HepG2 (cell line): ENCODE measurements around the gene STAG3.

Experiments used
- MXI1 ChIP-seq: IDR thresholded peaks from 3 replicates; pipeline ENCODE4 v1.6.1; 2012; ENCODE audit warnings: low read depth, low read length, inconsistent platforms, borderline replicate concordance
- SIN3A ChIP-seq: IDR thresholded peaks from 2 replicates; pipeline ENCODE4 v1.6.1; 2011; ENCODE audit warnings: low read depth, mild to moderate bottlenecking, control low read depth, low read length, borderline replicate concordance
- SP1 ChIP-seq, 2 experiments: fragments of 450-650 bp in 1 of 2; sonication (generic) in 1 of 2; formaldehyde crosslinking in 1 of 2; IDR thresholded peaks; 2 replicates each; pipeline versions ENCODE4 v1.4.0 to v1.6.1; 2016 to 2020; ENCODE audit warnings: missing genetic modification reagents in 1 of 2
- SUZ12 ChIP-seq: fragments of 150-350 bp; IDR thresholded peaks from 2 replicates; pipeline ENCODE4 v1.6.1; 2014; ENCODE audit warnings: low read depth, low read length
- ZNF441 ChIP-seq: sonication (generic); formaldehyde crosslinking; IDR thresholded peaks from 2 replicates; pipeline ENCODE4 v1.7.0; 2021; ENCODE audit warnings: missing genetic modification reagents, borderline replicate concordance
- TF ChIP-seq, protein P1 (sequence below): sonication (generic); formaldehyde crosslinking; IDR thresholded peaks from 2 replicates; pipeline ENCODE4 v1.4.0; 2020; ENCODE audit warnings: missing genetic modification reagents

- TF ChIP-seq SUZ12 (no peak), ZNF441 (CRISPR knock-in tag) (no peak), MXI1 (no peak), SIN3A (peak; percentile 31; the same call in 1 of the 2 replicates), SP1 (IDR thresholded peaks at IDR 0.05) (no peak), SP1 (CRISPR knock-in tag; IDR thresholded peaks at IDR 0.05) (no peak)
- TF ChIP-seq, protein P1, sequence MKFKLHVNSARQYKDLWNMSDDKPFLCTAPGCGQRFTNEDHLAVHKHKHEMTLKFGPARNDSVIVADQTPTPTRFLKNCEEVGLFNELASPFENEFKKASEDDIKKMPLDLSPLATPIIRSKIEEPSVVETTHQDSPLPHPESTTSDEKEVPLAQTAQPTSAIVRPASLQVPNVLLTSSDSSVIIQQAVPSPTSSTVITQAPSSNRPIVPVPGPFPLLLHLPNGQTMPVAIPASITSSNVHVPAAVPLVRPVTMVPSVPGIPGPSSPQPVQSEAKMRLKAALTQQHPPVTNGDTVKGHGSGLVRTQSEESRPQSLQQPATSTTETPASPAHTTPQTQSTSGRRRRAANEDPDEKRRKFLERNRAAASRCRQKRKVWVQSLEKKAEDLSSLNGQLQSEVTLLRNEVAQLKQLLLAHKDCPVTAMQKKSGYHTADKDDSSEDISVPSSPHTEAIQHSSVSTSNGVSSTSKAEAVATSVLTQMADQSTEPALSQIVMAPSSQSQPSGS (CRISPR knock-in tag) = peak; percentile 96
Measured at GRCh38 chr7:100157334-100158228, 20.1 kb upstream of the STAG3 start.
